Middle frontal gyrus (tissue), 1 donor: ENCODE measurements around the gene ARRDC2.
A peak's percentile ranks its signal among the peaks of the same experiment; 100 is the strongest.
"Not testable (repeated sequence)": the region's sequence is repeated elsewhere in the genome, so short reads cannot be mapped to it uniquely, and the experiment has no call there.

Experiments used
- DNase-seq: peaks from one replicate; pipeline ENCODE4 v3.0.0-alpha.2; 2015; ENCODE audit warnings: low spot score; ENCODE audit errors: extremely low spot score

The ARRDC2 gene

DNA sequence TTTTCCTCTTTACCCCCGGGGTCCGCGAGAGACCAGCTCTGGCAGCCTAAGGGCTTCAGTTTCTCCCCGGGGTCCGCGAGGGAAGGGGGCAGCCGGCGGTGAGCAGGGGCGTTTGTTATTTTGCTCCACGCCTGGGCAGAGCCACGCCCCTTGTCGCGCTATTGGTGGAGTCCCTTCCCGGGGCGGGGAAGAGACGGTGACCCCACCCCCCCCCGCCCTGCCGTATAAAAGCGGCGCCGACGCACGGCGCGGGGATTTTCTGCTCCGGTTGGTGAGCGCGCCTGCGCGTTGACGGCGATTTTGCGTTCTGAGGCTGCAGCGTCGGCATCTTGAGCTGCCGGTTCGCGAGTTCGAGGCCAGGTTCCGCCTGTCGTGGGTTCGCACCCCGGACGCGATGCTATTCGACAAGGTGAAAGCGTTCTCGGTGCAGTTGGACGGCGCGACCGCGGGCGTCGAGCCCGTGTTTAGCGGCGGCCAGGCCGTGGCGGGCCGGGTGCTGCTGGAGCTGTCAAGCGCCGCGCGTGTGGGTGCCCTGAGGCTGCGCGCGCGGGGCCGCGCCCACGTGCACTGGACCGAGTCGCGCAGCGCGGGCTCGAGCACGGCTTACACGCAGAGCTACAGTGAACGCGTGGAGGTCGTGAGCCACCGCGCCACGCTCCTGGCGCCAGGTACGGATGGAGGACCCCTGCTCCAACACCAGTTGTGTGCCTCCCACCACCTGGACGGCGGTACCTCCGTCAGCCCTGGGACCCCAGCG lies at the start of gene ARRDC2:
ARRDC2 (plus strand) TSS at position 254 of the 757 bp plus-strand sequence; CDS start at position 395, 141 bp downstream.
- peak; percentile 90 for DNase-seq

DNA sequence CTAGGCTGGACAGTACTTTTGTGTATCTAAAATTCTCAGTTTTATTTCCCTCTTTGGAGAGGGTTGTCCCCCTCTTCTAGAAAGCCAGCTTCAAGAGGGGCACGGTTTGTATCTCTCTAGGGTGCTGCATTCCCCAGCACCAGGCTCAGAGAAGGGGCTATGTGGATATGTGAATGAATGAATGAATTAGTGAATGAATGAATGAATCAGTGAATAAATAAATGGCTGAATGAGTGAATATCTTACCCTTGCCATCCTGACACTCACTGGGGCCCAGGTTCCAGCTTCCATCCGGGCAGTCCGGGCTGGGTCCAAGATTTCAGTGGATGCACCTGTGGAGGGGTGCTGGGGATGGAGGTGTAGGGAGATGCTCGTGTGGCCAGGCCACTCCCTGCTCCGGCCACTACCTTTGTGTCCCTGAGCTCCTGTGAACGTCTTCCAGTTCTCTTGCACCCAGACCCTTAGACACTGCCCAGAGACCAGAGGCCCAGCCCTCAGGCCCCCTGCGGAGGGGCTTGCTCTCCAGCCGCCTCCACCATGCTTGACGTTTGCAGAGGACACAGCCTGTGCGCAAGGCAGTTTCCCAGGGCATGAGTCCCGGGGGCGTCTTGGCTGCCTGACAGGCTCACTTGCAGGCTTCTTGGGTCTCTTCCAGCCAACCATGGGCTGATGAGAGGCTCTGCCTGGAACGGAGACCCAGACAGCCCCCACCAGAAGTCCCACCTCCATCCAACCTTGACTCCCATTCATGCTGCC lies 43.9 kb upstream of the ARRDC2 start:
- DNase-seq = no peak

DNA sequence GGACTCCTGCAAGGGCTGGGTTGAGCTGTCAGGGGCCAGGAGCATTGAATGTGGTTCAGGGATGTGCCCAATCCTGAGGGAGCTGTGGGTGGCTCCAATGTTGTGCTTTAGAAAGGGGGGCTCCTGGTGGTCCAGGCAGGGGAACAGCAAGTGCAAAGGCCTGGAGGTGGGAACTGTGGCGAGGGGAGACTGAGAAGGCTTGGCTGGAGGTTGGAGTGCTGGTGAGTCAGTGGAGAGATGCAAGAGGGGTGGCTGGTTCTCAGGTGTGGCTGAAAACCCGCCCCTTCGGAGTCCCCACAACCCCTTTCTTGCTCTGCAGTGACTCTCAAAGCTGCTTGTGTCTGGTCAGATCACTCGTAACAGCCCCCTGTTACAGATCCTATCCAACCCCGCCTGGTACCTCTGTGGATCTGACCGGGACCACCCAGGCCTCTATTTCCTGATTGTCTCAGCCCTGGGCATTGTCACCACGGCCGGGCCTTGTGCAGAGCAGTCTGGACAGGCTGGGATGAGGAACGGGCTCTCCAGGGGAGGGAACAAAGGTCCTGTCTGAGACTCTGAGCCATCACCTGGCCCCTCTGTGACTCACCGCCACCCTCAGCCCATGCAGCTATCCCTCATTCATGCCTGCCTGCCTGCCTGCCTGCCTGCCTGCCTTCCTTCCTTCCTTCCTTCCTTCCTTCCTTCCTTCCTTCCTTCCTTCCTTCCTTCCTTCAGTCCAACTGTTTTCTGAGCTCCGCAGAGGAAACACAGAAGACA lies 42.4 kb upstream of the ARRDC2 start:
- no peak for DNase-seq

DNA sequence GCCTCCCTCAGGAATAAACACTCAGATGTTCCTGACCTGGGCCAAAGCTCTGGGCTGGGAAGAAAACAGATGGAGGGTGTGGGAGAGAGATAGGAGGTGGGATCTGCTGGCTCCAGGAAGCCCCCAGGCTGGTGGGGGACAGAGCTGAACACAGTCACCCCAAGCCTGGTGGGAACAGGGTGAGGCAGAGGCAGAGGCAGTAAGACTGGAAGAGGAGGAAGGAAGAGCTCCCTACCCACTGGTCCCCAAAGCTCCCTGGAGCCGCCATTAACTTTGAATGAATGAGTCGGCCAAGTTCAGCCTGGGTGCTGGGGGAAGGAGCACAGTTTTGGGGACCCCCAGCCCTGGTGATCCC lies 41.9 kb upstream of the ARRDC2 start:
- DNase-seq = no peak

DNA sequence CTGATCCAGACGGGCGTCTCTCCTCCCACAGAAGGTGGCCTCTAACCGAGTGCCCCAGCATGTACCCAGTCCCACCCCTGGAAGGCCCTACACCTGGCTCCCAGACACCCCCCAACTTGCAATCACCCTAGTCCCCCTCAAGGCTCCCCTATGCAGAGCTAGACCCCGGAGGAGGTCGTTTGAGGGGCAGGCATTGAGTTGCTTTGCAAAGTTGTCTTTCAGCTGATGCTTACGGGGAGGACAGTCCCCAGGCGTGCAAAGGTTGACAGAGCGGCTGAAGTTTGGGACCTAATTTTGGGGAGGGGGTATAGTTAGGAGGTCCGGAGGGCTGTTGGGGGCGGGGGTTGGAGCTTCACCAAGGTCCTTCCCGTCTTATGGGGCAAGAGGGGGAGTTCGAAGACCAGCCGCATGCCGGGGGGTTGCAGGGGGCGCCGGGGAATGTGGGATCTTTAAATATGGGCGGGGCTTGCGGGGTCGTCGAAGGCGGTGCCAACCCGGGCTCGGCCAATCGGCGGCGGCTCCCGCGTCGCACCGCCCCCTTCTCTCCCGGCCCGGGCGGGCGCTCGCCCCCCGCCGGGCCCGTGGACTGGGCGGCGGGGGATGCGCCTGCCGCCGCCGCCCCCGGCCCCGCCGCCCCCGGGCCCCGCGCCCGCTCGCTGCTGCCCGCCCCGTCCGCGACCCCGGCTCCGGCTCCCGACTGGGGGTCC lies 41.3 kb upstream of the ARRDC2 start, which contains the start of gene KCNN1:
KCNN1 (plus strand) TSS at position 558 of the 707 bp plus-strand sequence. CDS start 6,782 bp downstream, outside the sequence.
- no peak for DNase-seq

DNA sequence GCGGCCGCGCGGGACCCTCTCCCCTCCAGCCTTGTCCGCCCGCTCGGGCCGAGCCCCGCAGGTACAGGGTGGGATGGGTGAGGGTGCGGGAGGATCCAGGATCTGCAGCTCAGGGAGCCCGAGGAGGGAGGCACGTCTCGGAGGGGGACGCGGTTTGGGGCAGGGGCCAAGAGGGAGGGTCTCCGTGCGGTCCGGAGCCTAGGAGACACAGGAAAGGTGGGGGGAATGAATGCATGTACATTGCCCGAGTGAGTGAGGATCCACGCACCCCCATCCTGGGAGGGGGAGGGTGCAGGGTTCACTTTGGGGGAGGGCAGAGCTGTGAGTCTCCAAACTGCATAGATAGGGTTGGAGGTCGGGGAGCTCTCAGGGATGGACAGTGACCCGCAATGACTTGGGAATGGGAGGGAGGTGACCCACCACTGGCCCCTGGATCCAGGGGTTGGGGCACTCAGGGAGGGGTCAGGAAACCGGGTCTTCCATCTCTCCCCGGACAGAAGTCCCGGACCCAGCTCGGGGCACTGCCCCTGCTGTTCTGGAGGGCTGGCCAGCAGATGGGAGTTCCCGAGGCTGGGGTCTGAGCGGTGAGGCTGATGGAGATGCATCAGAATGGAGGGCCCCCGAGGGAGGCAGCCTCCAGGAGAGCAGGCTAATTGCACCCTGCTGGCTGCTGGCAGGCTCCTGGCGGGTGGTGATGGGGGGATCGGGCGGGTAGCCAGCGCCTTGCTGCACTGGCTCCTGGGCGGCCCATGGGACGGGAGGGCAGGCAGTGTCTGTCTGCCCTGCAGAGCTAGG lies 40.5 kb upstream of the ARRDC2 start:
- DNase-seq = no peak

DNA sequence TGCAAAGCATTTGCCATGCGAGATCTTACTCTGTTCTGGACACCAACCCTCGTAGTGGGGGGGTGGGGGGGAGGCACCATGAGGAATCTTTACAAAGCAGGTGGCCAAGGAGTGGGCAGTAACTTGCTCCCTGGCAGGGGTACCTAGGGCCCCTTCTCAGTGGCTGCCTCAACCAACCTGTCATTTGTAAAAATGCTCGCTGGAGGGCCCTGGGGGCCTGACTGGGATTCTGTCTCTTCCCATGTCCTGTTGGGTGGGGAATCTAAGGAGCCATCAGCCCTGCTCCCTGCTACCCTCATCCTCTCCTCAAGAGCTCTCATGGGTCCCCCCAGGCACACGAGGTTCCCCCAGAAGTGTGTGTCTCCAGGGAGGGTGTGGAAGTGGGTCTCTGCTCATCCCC lies 39.6 kb upstream of the ARRDC2 start:
- DNase-seq = no peak

DNA sequence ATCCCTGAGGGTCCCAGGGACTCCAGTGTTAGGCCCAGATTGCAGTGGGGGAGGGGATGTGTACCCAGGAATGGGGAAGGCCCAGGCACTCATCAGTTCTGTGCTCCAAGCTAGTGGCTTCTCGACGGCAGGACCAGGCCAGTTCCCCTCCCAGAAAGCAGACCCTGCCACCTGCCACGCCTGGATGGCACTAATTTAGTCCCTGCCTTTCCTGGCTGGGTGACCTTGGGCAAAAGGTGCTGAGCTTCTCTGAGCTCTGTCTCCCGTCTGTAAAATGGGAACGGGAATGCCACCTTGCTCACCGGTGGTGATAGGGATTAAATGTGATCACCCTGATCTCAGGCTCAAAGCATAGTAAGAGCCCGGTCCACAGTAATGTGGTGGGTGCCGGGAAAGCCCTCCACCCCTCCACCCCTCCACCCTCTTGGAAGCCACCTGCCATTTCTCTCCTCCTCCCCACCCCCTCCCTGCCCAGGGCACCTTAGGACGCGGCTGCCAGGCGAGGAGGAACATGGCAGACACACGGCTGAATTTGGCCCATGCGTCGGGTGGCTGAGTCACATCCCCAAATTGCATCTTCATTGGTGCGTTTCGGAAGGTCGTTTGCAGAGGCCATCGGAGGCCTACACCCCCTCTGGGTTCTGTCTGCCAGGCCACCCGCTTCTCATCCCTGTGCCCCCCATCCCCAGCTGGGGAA lies 38.7 kb upstream of the ARRDC2 start:
- no peak for DNase-seq

DNA sequence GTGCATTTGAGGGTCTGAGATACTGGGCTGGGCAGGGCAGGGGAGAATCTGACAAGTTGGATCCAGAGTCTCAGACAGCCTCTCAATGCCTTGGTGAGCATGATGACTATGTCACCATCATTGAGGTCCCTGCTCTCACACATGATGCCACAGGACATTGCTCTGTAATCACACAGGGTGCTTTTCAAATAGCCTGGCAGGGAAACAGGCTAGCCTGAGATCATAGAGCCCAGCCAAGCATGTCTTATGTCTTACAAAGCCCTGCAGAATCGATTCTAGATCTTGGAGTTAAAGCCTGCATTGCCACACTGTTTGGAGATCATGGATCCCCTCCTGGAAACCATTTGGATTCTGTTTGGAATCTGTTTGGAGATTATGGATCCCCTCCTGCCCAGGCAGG lies 35.7 kb upstream of the ARRDC2 start:
- no peak for DNase-seq

DNA sequence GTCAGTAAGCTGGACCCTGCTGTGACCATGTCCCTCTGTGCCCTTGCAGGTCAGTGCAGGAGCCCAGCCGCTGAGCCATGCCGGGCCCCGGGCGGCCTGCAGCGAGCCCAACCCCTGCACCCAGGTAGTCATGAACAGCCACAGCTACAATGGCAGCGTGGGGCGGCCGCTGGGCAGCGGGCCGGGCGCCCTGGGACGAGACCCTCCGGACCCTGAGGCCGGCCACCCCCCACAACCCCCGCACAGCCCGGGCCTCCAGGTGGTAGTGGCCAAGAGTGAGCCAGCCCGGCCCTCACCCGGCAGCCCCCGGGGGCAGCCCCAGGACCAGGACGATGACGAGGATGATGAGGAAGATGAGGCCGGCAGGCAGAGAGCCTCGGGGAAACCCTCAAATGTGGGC lies 34.2 kb upstream of the ARRDC2 start:
- DNase-seq = no peak

DNA sequence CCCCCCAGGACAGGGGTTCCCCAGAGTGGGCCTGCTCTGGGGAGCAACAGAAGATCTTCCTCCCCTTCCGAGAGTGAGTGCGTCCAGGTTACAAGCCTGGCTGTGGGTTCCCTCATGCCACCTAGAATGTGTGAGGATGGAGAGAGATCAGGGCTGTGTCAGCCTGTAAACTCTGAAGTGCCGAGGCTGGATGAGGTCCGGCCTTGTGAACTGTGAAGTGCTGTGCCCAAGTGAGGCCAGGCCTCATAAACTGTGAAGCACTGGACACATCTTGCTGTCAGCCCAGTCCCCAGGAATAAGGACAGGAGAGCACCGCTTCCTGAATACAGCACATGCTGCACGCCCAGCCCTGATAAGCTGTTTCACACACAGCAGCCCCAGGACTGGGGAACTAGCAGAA lies 33.4 kb upstream of the ARRDC2 start:
- DNase-seq = no peak

DNA sequence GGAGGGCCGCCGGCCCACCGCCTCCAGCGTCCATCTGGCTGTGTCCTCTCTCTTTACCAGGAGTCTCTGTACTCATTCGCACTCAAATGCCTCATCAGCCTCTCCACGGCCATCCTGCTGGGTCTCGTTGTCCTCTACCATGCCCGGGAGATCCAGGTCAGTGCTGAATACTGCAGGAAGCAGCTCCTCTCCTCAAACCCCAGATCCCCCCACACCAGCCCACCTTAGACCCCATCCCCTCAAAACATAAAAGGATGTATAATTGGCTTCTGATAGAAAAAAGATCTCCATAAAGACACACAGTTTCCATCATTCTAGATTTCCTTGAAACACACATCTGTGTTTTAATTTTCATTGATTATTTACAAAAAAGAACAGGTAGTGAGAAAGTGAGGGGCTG lies 32.9 kb upstream of the ARRDC2 start:
- DNase-seq = no peak

DNA sequence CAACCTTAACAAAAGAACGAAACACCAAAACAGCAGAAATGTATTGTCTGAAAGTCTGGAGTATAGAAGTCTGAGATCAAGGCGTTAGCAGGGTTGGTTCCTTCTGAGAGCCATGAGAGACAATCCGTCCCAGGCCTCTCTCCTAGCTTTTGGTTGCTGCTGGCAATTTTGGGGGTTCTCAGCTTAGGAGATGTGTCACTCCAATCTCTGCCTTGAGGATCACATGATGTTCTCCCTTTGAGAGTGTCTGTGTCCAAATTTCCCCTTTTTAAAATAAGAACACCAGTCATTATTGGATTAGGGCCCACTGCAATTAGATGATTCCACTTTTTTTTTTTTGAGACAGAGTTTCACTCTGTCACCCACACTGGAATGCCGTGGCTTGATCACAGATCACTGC lies 30.9 kb upstream of the ARRDC2 start:
- DNase-seq = no peak

DNA sequence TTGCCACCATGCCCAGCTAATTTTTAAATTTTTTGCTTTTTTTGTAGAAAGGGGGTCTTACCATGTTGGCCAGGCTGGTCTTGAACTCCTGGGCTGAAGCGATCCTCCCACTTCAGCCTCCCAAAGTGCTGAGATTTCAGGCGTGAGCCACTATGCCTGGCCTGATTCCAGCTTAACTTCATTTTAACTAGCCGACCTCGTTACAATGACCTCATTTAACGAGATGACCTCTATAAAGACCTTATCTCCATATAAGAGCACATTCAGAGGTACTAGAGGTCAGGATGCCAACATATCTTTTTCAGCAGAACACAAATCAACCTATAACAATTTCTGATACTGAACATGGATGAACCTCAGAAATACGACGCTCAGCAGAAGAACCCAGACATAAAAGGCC lies 30.5 kb upstream of the ARRDC2 start:
- no peak for DNase-seq

DNA sequence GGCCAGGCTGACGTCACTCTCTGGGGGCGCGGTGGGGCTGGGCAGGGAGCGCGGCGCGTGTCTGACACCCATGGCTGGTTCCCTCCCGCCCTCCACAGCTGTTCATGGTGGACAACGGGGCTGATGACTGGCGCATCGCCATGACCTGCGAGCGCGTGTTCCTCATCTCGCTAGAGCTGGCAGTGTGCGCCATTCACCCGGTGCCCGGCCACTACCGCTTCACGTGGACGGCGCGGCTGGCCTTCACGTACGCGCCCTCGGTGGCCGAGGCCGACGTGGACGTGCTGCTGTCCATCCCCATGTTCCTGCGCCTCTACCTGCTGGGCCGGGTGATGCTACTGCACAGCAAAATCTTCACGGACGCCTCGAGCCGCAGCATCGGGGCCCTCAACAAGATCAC lies 26.4 kb upstream of the ARRDC2 start:
- no peak for DNase-seq

DNA sequence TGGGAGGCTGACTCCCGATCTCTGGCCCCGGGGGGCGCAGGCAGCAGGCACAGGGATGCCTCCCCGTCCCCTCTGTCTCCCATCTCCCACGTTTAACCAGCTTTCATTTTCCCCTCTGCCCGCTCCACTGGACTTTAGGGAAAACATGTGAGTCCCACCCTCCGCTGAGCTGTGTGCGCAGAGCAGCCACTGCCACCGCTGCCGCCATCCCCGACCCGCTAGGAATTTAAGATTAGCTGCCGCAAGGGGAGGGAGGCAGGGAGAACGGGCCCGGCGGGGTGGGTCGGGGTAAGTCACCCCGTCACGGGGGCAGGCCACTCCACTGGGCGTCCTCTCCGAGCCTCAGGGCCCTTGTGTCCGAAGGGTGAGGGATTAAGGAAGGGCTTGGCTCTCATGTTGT lies 25.5 kb upstream of the ARRDC2 start:
- no peak for DNase-seq

DNA sequence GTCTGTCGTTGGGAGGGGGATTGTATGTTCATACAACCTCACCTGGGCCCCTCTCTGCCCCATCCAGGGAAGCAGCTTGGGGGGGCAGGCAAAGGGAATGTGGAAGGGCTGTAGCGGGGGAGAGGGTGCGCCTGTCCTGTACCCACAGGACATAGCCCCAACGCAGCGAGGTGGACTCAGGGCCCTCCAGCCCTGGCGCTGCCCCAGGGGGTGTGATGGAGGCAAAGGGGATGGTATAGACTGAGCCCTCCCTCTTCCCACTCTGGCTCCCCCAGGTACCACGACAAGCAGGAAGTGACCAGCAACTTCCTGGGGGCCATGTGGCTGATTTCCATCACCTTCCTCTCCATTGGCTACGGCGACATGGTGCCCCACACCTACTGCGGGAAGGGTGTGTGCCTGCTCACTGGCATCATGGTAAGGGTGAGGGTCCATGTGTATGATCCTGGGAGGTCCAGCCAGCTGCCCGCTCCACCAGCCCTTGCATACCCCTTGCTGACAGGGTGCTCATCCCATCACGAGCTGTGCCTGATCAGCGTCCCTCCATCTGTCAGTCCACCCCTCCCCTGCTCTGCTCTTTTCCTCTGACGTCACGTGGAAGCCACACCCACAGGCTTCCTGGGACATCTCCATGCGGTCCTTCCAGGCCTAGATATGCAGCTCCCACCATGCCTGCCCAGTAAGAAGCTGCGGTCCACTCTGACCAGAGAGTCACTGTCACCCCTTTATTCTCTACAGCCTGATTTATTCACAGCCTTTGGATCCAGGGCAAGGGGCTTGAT lies 22.7 kb upstream of the ARRDC2 start:
- DNase-seq = no peak

DNA sequence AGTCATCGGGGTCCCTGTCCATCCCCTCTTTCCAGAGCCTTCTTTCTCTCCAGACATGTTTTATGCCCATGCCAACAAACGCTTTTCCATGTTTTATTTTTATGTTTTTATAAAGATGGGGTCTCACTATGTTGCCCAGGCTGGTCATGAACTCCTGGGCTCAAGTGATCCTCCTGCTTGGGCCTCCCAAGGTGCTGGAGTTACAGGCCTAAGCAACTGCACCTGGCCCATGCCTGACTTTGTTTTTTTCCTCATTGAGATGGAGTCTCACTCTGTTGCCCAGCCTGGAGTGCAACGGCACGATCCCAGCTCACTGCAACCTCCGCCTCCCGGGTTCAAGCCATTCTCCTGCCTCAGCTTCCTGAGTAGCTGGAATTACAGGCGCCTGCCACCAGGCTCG lies 21.4 kb upstream of the ARRDC2 start:
- not testable (repeated sequence) for DNase-seq

DNA sequence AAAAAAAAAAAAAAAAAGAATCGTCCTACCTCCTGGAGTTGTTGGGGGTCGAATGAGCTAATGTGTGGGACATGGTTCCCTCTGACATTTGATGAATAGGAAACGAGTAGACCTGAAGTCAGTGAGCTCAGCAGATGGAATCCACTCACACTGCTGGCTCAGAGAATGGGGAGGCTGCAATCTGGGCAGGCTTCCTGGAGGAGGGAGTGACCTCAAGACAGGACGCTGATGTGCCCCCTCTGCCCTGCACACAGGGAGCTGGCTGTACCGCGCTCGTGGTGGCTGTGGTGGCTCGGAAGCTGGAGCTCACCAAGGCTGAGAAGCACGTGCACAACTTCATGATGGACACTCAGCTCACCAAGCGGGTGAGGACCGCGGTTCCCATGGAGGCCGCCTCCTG lies 19.8 kb upstream of the ARRDC2 start:
- no peak for DNase-seq
